Neural cell (in vitro differentiated cells): Measurements from ENCODE around the gene MACIR. TPM values are rescaled to one million over a fixed set of nuclear protein-coding genes. Genes with fewer than 3 reads are reported as not detected.

Source experiments
- H2AFZ ChIP-seq: fragments of 200-600, 300-800 bp; sonication (generic), shearing (Covaris generic); 2 replicates; pipeline ENCODE4 v1.6.0; 2014; ENCODE audit warnings: low read depth, mild to moderate bottlenecking, antibody characterized with exemption, low read length, moderate library complexity
- H3F3A ChIP-seq: fragments of 200-600 bp; shearing (Covaris generic); 2 replicates; pipeline ENCODE4 v1.6.1; 2016; ENCODE audit warnings: mild to moderate bottlenecking, moderate library complexity, mixed read lengths, antibody characterized with exemption, low read length; ENCODE audit not compliant: insufficient read depth, poor library complexity, severe bottlenecking
- H3K27ac ChIP-seq: fragments of 200-600, 300-800 bp; sonication (generic), shearing (Covaris generic); 2 replicates; pipeline ENCODE4 v1.5.1; 2014; ENCODE audit warnings: mild to moderate bottlenecking, low read length, moderate library complexity
- H3K27me3 ChIP-seq: fragments of 300-800, 200-600 bp; sonication (generic), shearing (Covaris generic); 2 replicates; pipeline ENCODE4 v1.6.0; 2014; ENCODE audit warnings: mild to moderate bottlenecking, low read depth, low read length, moderate library complexity; ENCODE audit not compliant: insufficient read depth
- H3K36me3 ChIP-seq: fragments of 300-800, 200-600 bp; sonication (generic), shearing (Covaris generic); 2 replicates; pipeline ENCODE4 v1.5.1; 2014; ENCODE audit warnings: mild to moderate bottlenecking, antibody characterized with exemption, low read length, moderate library complexity; ENCODE audit not compliant: insufficient read depth
- H3K4me2 ChIP-seq: fragments of 300-800, 200-600 bp; sonication (generic), shearing (Covaris generic); 2 replicates; pipeline ENCODE4 v1.6.0; 2014; ENCODE audit warnings: mild to moderate bottlenecking, low read length
- H3K4me3 ChIP-seq: fragments of 300-800, 200-600 bp; sonication (generic), shearing (Covaris generic); 2 replicates; pipeline ENCODE4 v1.5.1; 2014; ENCODE audit warnings: mild to moderate bottlenecking, low read length, moderate library complexity
- H3K79me2 ChIP-seq: fragments of 200-600 bp; shearing (Covaris generic); replicated peaks from 2 replicates; pipeline ENCODE4 v1.6.0; 2014; ENCODE audit warnings: mild to moderate bottlenecking, low read length, moderate library complexity; ENCODE audit not compliant: insufficient read depth
- H3K9ac ChIP-seq: fragments of 300-800, 200-600 bp; sonication (generic), shearing (Covaris generic); 2 replicates; pipeline ENCODE4 v1.6.1; 2016; ENCODE audit warnings: mild to moderate bottlenecking, low read length, mixed read lengths
- H3K9me2 ChIP-seq: fragments of 200-600 bp; shearing (Covaris generic); 2 replicates; pipeline ENCODE4 v1.6.1; 2016; ENCODE audit warnings: mild to moderate bottlenecking, low read length, mixed read lengths; ENCODE audit not compliant: insufficient read depth
- H3K9me3 ChIP-seq: fragments of 200-600, 300-800 bp; sonication (generic), shearing (Covaris generic); 2 replicates; pipeline ENCODE4 v1.6.1; 2016; ENCODE audit warnings: mild to moderate bottlenecking, mixed run types, low read length, moderate library complexity, mixed read lengths
- H4K20me1 ChIP-seq: fragments of 200-600 bp; shearing (Covaris generic); 2 replicates; pipeline ENCODE4 v1.6.1; 2016; ENCODE audit warnings: mild to moderate bottlenecking, mixed run types; ENCODE audit not compliant: insufficient read depth
- CTCF ChIP-seq: fragments of 450-650 bp; IDR thresholded peaks from 2 replicates; pipeline ENCODE4 v1.5.1; 2014; ENCODE audit warnings: antibody characterized with exemption, mild to moderate bottlenecking, moderate library complexity; ENCODE audit not compliant: poor library complexity, severe bottlenecking
- EP300 ChIP-seq: fragments of 450-650 bp; conservative IDR thresholded peaks from 2 replicates; pipeline ENCODE4 v1.6.1; 2014; ENCODE audit warnings: antibody characterized with exemption, mild to moderate bottlenecking, moderate library complexity; ENCODE audit not compliant: poor library complexity, severe bottlenecking
- EZH2 ChIP-seq: fragments of 200-600, 300-800 bp; shearing (Covaris generic), sonication (generic); IDR thresholded peaks from 2 replicates; pipeline ENCODE4 v1.6.1; 2014; ENCODE audit warnings: antibody characterized with exemption, low read length, borderline replicate concordance, mild to moderate bottlenecking; ENCODE audit not compliant: insufficient read depth, poor library complexity, severe bottlenecking
- MXI1 ChIP-seq: fragments of 450-650 bp; conservative IDR thresholded peaks from 2 replicates; pipeline ENCODE4 v1.6.1; 2014; ENCODE audit warnings: antibody characterized with exemption, mild to moderate bottlenecking; ENCODE audit not compliant: poor library complexity, severe bottlenecking
- POLR2AphosphoS5 ChIP-seq: IDR thresholded peaks from 2 replicates; pipeline ENCODE4 v1.6.1; 2012
- RAD21 ChIP-seq: fragments of 450-650 bp; conservative IDR thresholded peaks from 2 replicates; pipeline ENCODE4 v1.6.1; 2014; ENCODE audit warnings: antibody characterized with exemption, mild to moderate bottlenecking, moderate library complexity
- REST ChIP-seq: IDR thresholded peaks from 2 replicates; pipeline ENCODE4 v1.6.1; 2012; ENCODE audit warnings: borderline replicate concordance
- SMC3 ChIP-seq: fragments of 450-650 bp; conservative IDR thresholded peaks from 2 replicates; pipeline ENCODE4 v1.6.1; 2014; ENCODE audit warnings: antibody characterized with exemption, mild to moderate bottlenecking, moderate library complexity; ENCODE audit not compliant: poor library complexity
- TAF1 ChIP-seq: IDR thresholded peaks from 2 replicates; pipeline ENCODE4 v1.6.1; 2012; ENCODE audit warnings: low read depth
- polyA plus RNA-seq: library from polyadenylated mRNA; depleted of rRNA; stranded (reverse); fragments of >200 nt; gene quantifications from 2 replicates; pipeline ENCODE4 v1.2.3, GENCODE V29; 2014

Gene MACIR
- polyA plus RNA-seq, 1 donor from 2014 or later = 34.8 TPM

- H3K27ac ChIP-seq = no peak overlapping the region
- no peaks in the 10 kb centered on the region for H3K9me3 ChIP-seq
- H3F3A ChIP-seq = no peaks in the 10 kb centered on the region
- H3K9ac ChIP-seq = no peak overlapping the region
- H3K36me3 ChIP-seq = peaks cover 5% of the 10 kb centered on the region
- H3K9me2 ChIP-seq = no peaks in the 10 kb centered on the region
- peaks cover 80% of the 10 kb centered on the region for H3K79me2 ChIP-seq
- H3K4me3 ChIP-seq = no peak overlapping the region
- no peaks in the 10 kb centered on the region for H4K20me1 ChIP-seq
- TF ChIP-seq EZH2 (no peak), SMC3 (no peak), RAD21 (no peak), CTCF (no peak), POLR2AphosphoS5 (no peak), EP300 (no peak), MXI1 (no peak), TAF1 (no peak)
- no peaks in the 10 kb centered on the region for H3K27me3 ChIP-seq
- H3K4me2 ChIP-seq = no peak overlapping the region
- no peak overlapping the region for H2AFZ ChIP-seq
Observed at GRCh38 chr5:103272377-103272776, 13.8 kb downstream of the MACIR start.

GRCh38 chr5:103273952-103274351 lies 15.4 kb downstream of the MACIR start:
- no peak for TF ChIP-seq EP300
- TF ChIP-seq EZH2 = no peak
- TF ChIP-seq SMC3 = no peak
- TF ChIP-seq RAD21 = no peak
- no peak for TF ChIP-seq POLR2AphosphoS5
- no peak for TF ChIP-seq TAF1
- H3K9ac ChIP-seq = no peak overlapping the region
- H3K79me2 ChIP-seq = peaks cover 77% of the 10 kb centered on the region
- no peaks in the 10 kb centered on the region for H4K20me1 ChIP-seq
- no peak overlapping the region for H2AFZ ChIP-seq
- H3K9me2 ChIP-seq = no peaks in the 10 kb centered on the region
- no peaks in the 10 kb centered on the region for H3F3A ChIP-seq
- no peak overlapping the region for H3K4me3 ChIP-seq
- H3K27ac ChIP-seq = no peak overlapping the region
- H3K4me2 ChIP-seq = no peak overlapping the region
- no peaks in the 10 kb centered on the region for H3K9me3 ChIP-seq
- H3K27me3 ChIP-seq = no peaks in the 10 kb centered on the region
- H3K36me3 ChIP-seq = peaks cover 5% of the 10 kb centered on the region

GRCh38 chr5:103275851-103276250 lies 17.3 kb downstream of the MACIR start:
- Histone ChIP-seq H3F3A (no peaks in the 10 kb centered on the region), H4K20me1 (no peaks in the 10 kb centered on the region), H3K4me3 (no peak overlapping the region), H3K4me2 (no peak overlapping the region), H3K9me2 (no peaks in the 10 kb centered on the region), H3K9me3 (no peaks in the 10 kb centered on the region), H3K27ac (no peak overlapping the region), H3K36me3 (peaks cover 5% of the 10 kb centered on the region), H2AFZ (no peak overlapping the region), H3K79me2 (peaks cover 61% of the 10 kb centered on the region), H3K27me3 (no peaks in the 10 kb centered on the region), H3K9ac (no peak overlapping the region)
- TF ChIP-seq MXI1 = no peak
- TF ChIP-seq EP300 = no peak
- TF ChIP-seq TAF1 = no peak
- no peak for TF ChIP-seq EZH2
- no peak for TF ChIP-seq REST
- TF ChIP-seq RAD21 = no peak
- TF ChIP-seq POLR2AphosphoS5 = no peak
- TF ChIP-seq SMC3 = no peak
- no peak for TF ChIP-seq CTCF
